GM12874 (cell line): ENCODE data around the gene CACNA1I.

Experiments used
- CTCF ChIP-seq: IDR thresholded peaks from 2 replicates; pipeline ENCODE4 v1.5.1; 2011; ENCODE audit warnings: low read depth, mild to moderate bottlenecking, control low read depth, low read length, moderate library complexity; ENCODE audit not compliant: insufficient read depth

Gene CACNA1I

GRCh38 chr22:39675947-39676346 is 105.4 kb downstream of the CACNA1I start:
- TF ChIP-seq CTCF: no peak

GRCh38 chr22:39677967-39678366 is 107.4 kb downstream of the CACNA1I start:
- TF ChIP-seq CTCF: no peak

- TF ChIP-seq CTCF: no peak
Observed at GRCh38 chr22:39678862-39679490, 108.4 kb downstream of the CACNA1I start.

GRCh38 chr22:39679652-39680051 is 109.1 kb downstream of the CACNA1I start:
- no peak for TF ChIP-seq CTCF

GRCh38 chr22:39680486-39680885 is 109.9 kb downstream of the CACNA1I start:
- no peak for TF ChIP-seq CTCF

- no peak for TF ChIP-seq CTCF
Observed at GRCh38 chr22:39681038-39681861, 110.7 kb downstream of the CACNA1I start.

- no peak for TF ChIP-seq CTCF
Observed at GRCh38 chr22:39682994-39683393, 112.4 kb downstream of the CACNA1I start.
